A549 (cell line): ENCODE measurements around the gene MOK.

Source experiments
- CBX2 ChIP-seq: fragments of 200-600 bp; sonication (generic); IDR thresholded peaks from 2 replicates; pipeline ENCODE4 v1.6.1; 2016; ENCODE audit warnings: low read depth, mild to moderate bottlenecking, borderline replicate concordance
- CHD4 ChIP-seq: fragments of 200-600 bp; sonication (generic); IDR thresholded peaks from 2 replicates; pipeline ENCODE4 v1.6.1; 2016; ENCODE audit warnings: antibody characterized with exemption, mild to moderate bottlenecking, borderline replicate concordance
- CTCF ChIP-seq: fragments of >200 bp; sonication (Bioruptor Twin); formaldehyde crosslinking; IDR thresholded peaks from 3 replicates; pipeline ENCODE4 v1.5.1; 2016
- EP300 ChIP-seq, 2 experiments: fragments of >200 bp; sonication (Bioruptor Twin); formaldehyde crosslinking; IDR thresholded peaks; 2 replicates in 1 of 2; 3 replicates in 1 of 2; pipeline ENCODE4 v1.6.1; 2016 to 2017
- MAFK ChIP-seq: fragments of 450-650 bp; IDR thresholded peaks from 2 replicates; pipeline ENCODE4 v1.6.1; 2014; ENCODE audit not compliant: partially characterized antibody
- MAX ChIP-seq: IDR thresholded peaks from 2 replicates; pipeline ENCODE4 v1.6.1; 2012
- MAZ ChIP-seq: fragments of 150-350 bp; IDR thresholded peaks from 2 replicates; pipeline ENCODE4 v1.6.1; 2014; ENCODE audit warnings: antibody characterized with exemption, low read depth, low read length, borderline replicate concordance
- POLR2A ChIP-seq: IDR thresholded peaks from 2 replicates; pipeline ENCODE4 v1.6.1; 2012; ENCODE audit warnings: mild to moderate bottlenecking, low read length
- RAD21 ChIP-seq, 2 experiments: fragments of >200 bp in 1 of 2; sonication (Bioruptor Twin) in 1 of 2; formaldehyde crosslinking in 1 of 2; IDR thresholded peaks in 1 of 2; conservative IDR thresholded peaks in 1 of 2; 2 replicates in 1 of 2; 3 replicates in 1 of 2; pipeline ENCODE4 v1.6.1; 2012 to 2018; ENCODE audit warnings: inconsistent platforms in 1 of 2
- RFX5 ChIP-seq: fragments of 450-650 bp; IDR thresholded peaks from 2 replicates; pipeline ENCODE4 v1.7.1; 2014; ENCODE audit warnings: antibody characterized with exemption, mild to moderate bottlenecking, moderate library complexity
- SMC3 ChIP-seq: fragments of >200 bp; sonication (Bioruptor Twin); formaldehyde crosslinking; IDR thresholded peaks from 3 replicates; pipeline ENCODE4 v1.6.1; 2018; ENCODE audit warnings: inconsistent platforms
- ZFP36 ChIP-seq: fragments of 450-650 bp; IDR thresholded peaks from 2 replicates; pipeline ENCODE4 v1.6.1; 2014; ENCODE audit warnings: borderline replicate concordance; ENCODE audit not compliant: partially characterized antibody

- TF ChIP-seq CTCF, result no peak
- TF ChIP-seq ZFP36, result no peak
- TF ChIP-seq POLR2A, result no peak
- no peak for TF ChIP-seq RFX5
- no peak for TF ChIP-seq EP300 (IDR thresholded peaks at IDR 0.05)
- no peak for TF ChIP-seq SMC3
- TF ChIP-seq MAX, result no peak
- no peak for TF ChIP-seq MAZ
- no peak for TF ChIP-seq CBX2
- TF ChIP-seq MAFK, result no peak
- TF ChIP-seq CHD4, result no peak
- no peak for TF ChIP-seq RAD21 (conservative IDR thresholded peaks at IDR 0.05 in 1 of 2, IDR thresholded peaks at IDR 0.05 in 1 of 2)
Observed at GRCh38 chr14:102215576-102216250, 89.3 kb downstream of the MOK start.
